ENCODE data around the gene RFTN1.
A peak's percentile ranks its signal among the peaks of the same experiment; 100 is the strongest.

RFTN1 gene

GRCh38 chr3:16482194-16482769 is 31.2 kb downstream of the RFTN1 start:
- no peak for DNase-seq
- CTCF ChIA-PET = interaction anchor here (0.7 to 1.7 kb wide), 4 partner anchors 14 to 187 kb away, joined by 3 to 7 read pairs (median 4); no protein-coding TSS in a partner anchor
- Mint-ChIP-seq H3K27ac (peak overlapping the region; percentile 88), H3K4me1 (peaks cover 70% of the 10 kb centered on the region), H3K4me3 (peak overlapping the region; percentile 58), H3K9me3 (no peaks in the 10 kb centered on the region), H3K36me3 (peaks cover 65% of the 10 kb centered on the region), H3K27me3 (no peaks in the 10 kb centered on the region)

- no peaks in the 10 kb centered on the region for H3K27me3 Mint-ChIP-seq
- H3K27ac Mint-ChIP-seq = peak overlapping the region; percentile 88
- CTCF ChIA-PET = interaction anchor here (1.0 to 1.7 kb wide), 2 partner anchors 31 to 69 kb away, joined by 3 to 7 read pairs; no protein-coding TSS in a partner anchor
- H3K4me3 Mint-ChIP-seq = peak overlapping the region; percentile 27
- no peak for DNase-seq
- no peaks in the 10 kb centered on the region for H3K9me3 Mint-ChIP-seq
- peaks cover 63% of the 10 kb centered on the region for H3K36me3 Mint-ChIP-seq
- peaks cover 77% of the 10 kb centered on the region for H3K4me1 Mint-ChIP-seq
Observed at GRCh38 chr3:16481546-16481897, 32.0 kb downstream of the RFTN1 start.

- H3K27ac Mint-ChIP-seq = peak overlapping the region; percentile 88
- H3K27me3 Mint-ChIP-seq = no peaks in the 10 kb centered on the region
- H3K9me3 Mint-ChIP-seq = no peaks in the 10 kb centered on the region
- H3K36me3 Mint-ChIP-seq = peaks cover 61% of the 10 kb centered on the region
- no peak for DNase-seq
- H3K4me3 Mint-ChIP-seq = peak overlapping the region; percentile 27
- CTCF ChIA-PET = no interaction called here
- H3K4me1 Mint-ChIP-seq = peaks cover 78% of the 10 kb centered on the region
Observed at GRCh38 chr3:16480861-16481545, 32.5 kb downstream of the RFTN1 start.

GRCh38 chr3:16478516-16478915 is 35.0 kb downstream of the RFTN1 start:
- CTCF ChIA-PET = interaction anchor here (0.8 to 1.1 kb wide), 2 partner anchors 34 to 48 kb away, joined by 3 read pairs; no protein-coding TSS in a partner anchor
- Mint-ChIP-seq H3K27me3 (no peaks in the 10 kb centered on the region), H3K36me3 (peaks cover 69% of the 10 kb centered on the region), H3K27ac (no peak overlapping the region), H3K4me3 (no peak overlapping the region), H3K4me1 (peaks cover 68% of the 10 kb centered on the region), H3K9me3 (peaks cover 2% of the 10 kb centered on the region)
- DNase-seq = no peak

- Mint-ChIP-seq H3K27ac (no peak overlapping the region), H3K27me3 (no peaks in the 10 kb centered on the region), H3K9me3 (peaks cover 2% of the 10 kb centered on the region), H3K36me3 (peaks cover 72% of the 10 kb centered on the region), H3K4me1 (peaks cover 58% of the 10 kb centered on the region), H3K4me3 (no peak overlapping the region)
- CTCF ChIA-PET = interaction anchor here (1.1 kb wide), 1 partner anchor 49 kb away, joined by 3 read pairs; no protein-coding TSS in a partner anchor
- no peak for DNase-seq
Observed at GRCh38 chr3:16477521-16477920, 36.0 kb downstream of the RFTN1 start.

GRCh38 chr3:16477056-16477455 is 36.4 kb downstream of the RFTN1 start:
- peaks cover 77% of the 10 kb centered on the region for H3K36me3 Mint-ChIP-seq
- no peak for DNase-seq
- CTCF ChIA-PET = interaction anchor here (1.1 kb wide), 1 partner anchor 49 kb away, joined by 3 read pairs; no protein-coding TSS in a partner anchor
- H3K27me3 Mint-ChIP-seq = no peaks in the 10 kb centered on the region
- peaks cover 53% of the 10 kb centered on the region for H3K4me1 Mint-ChIP-seq
- peaks cover 2% of the 10 kb centered on the region for H3K9me3 Mint-ChIP-seq
- H3K4me3 Mint-ChIP-seq = no peak overlapping the region
- no peak overlapping the region for H3K27ac Mint-ChIP-seq

- Mint-ChIP-seq H3K9me3 (peaks cover 2% of the 10 kb centered on the region), H3K27ac (peak overlapping the region; percentile 43), H3K4me3 (no peak overlapping the region), H3K27me3 (no peaks in the 10 kb centered on the region), H3K36me3 (peaks cover 81% of the 10 kb centered on the region), H3K4me1 (peaks cover 51% of the 10 kb centered on the region)
- DNase-seq = no peak
- CTCF ChIA-PET = interaction anchor here (0.9 kb wide), 1 partner anchor 101 kb away, joined by 3 read pairs; no protein-coding TSS in a partner anchor
Observed at GRCh38 chr3:16476636-16477035, 36.9 kb downstream of the RFTN1 start.

GRCh38 chr3:16475766-16476165 is 37.7 kb downstream of the RFTN1 start:
- Mint-ChIP-seq H3K4me1 (peaks cover 42% of the 10 kb centered on the region), H3K27me3 (no peaks in the 10 kb centered on the region), H3K36me3 (peaks cover 84% of the 10 kb centered on the region), H3K4me3 (no peak overlapping the region), H3K9me3 (peaks cover 2% of the 10 kb centered on the region), H3K27ac (peak overlapping the region; percentile 55)
- no peak for DNase-seq
- CTCF ChIA-PET = interaction anchor here (0.7 to 0.9 kb wide), 2 partner anchors 9 to 100 kb away, joined by 3 read pairs; no protein-coding TSS in a partner anchor

- peaks cover 41% of the 10 kb centered on the region for H3K4me1 Mint-ChIP-seq
- H3K27ac Mint-ChIP-seq = no peak overlapping the region
- peaks cover 2% of the 10 kb centered on the region for H3K9me3 Mint-ChIP-seq
- peaks cover 86% of the 10 kb centered on the region for H3K36me3 Mint-ChIP-seq
- H3K27me3 Mint-ChIP-seq = no peaks in the 10 kb centered on the region
- no peak for DNase-seq
- no peak overlapping the region for H3K4me3 Mint-ChIP-seq
- CTCF ChIA-PET = no interaction called here
Observed at GRCh38 chr3:16474920-16475319, 38.6 kb downstream of the RFTN1 start.

- no peak for DNase-seq
Observed at GRCh38 chr3:16474216-16474615, 39.3 kb downstream of the RFTN1 start.

GRCh38 chr3:16472593-16472992 is 40.9 kb downstream of the RFTN1 start:
- Mint-ChIP-seq H3K36me3 (peaks cover 86% of the 10 kb centered on the region), H3K9me3 (peaks cover 2% of the 10 kb centered on the region), H3K27ac (peak overlapping the region; percentile 43), H3K4me3 (no peak overlapping the region), H3K4me1 (peaks cover 51% of the 10 kb centered on the region), H3K27me3 (no peaks in the 10 kb centered on the region)
- CTCF ChIA-PET = no interaction called here
- no peak for DNase-seq

More at GRCh38 chr3:16474216-16474615, 39.3 kb downstream of the RFTN1 start:
- Mint-ChIP-seq H3K4me1 (peaks cover 41% of the 10 kb centered on the region), H3K4me3 (no peak overlapping the region), H3K36me3 (peaks cover 85% of the 10 kb centered on the region), H3K27ac (no peak overlapping the region), H3K27me3 (no peaks in the 10 kb centered on the region), H3K9me3 (peaks cover 2% of the 10 kb centered on the region)
- CTCF ChIA-PET = no interaction called here

- CTCF ChIA-PET = interaction anchor here (0.5 kb wide), 1 partner anchor 204 kb away, joined by 3 read pairs; no protein-coding TSS in a partner anchor
- no peak overlapping the region for H3K27ac Mint-ChIP-seq
- H3K4me3 Mint-ChIP-seq = no peak overlapping the region
- peaks cover 52% of the 10 kb centered on the region for H3K4me1 Mint-ChIP-seq
- H3K27me3 Mint-ChIP-seq = no peaks in the 10 kb centered on the region
- peaks cover 88% of the 10 kb centered on the region for H3K36me3 Mint-ChIP-seq
- peaks cover 2% of the 10 kb centered on the region for H3K9me3 Mint-ChIP-seq
- no peak for DNase-seq
Observed at GRCh38 chr3:16471897-16472296, 41.6 kb downstream of the RFTN1 start.

GRCh38 chr3:16470590-16470989 is 42.9 kb downstream of the RFTN1 start:
- CTCF ChIA-PET = no interaction called here
- no peak for DNase-seq
- Mint-ChIP-seq H3K36me3 (peaks cover 85% of the 10 kb centered on the region), H3K27me3 (no peaks in the 10 kb centered on the region), H3K27ac (no peak overlapping the region), H3K4me1 (peaks cover 44% of the 10 kb centered on the region), H3K4me3 (no peak overlapping the region), H3K9me3 (no peaks in the 10 kb centered on the region)

GRCh38 chr3:16468336-16469098 is 45.0 kb downstream of the RFTN1 start:
- Mint-ChIP-seq H3K9me3 (no peaks in the 10 kb centered on the region), H3K36me3 (peaks cover 77% of the 10 kb centered on the region), H3K4me3 (peak overlapping the region; percentile 37), H3K4me1 (peaks cover 55% of the 10 kb centered on the region), H3K27me3 (no peaks in the 10 kb centered on the region), H3K27ac (peak overlapping the region; percentile 89)
- DNase-seq = peak; percentile 31
- CTCF ChIA-PET = interaction anchor here (1.0 kb wide), 1 partner anchor 200 kb away, joined by 3 read pairs; no protein-coding TSS in a partner anchor
